HG03135 (cell line): ENCODE measurements around the gene SLC9B2.
A peak's percentile ranks its signal among the peaks of the same experiment; 100 is the strongest.
"Not testable (repeated sequence)": the region's sequence is repeated elsewhere in the genome, so short reads cannot be mapped to it uniquely, and the experiment has no call there.

ENCODE experiments used
- ATAC-seq: cut with Tn5 transposase; IDR thresholded peaks from one replicate; pipeline ENCODE4 v1.9.1; 2021; ENCODE audit warnings: mild to moderate bottlenecking, moderate library complexity; ENCODE audit not compliant: unreplicated experiment

SLC9B2 gene

DNA sequence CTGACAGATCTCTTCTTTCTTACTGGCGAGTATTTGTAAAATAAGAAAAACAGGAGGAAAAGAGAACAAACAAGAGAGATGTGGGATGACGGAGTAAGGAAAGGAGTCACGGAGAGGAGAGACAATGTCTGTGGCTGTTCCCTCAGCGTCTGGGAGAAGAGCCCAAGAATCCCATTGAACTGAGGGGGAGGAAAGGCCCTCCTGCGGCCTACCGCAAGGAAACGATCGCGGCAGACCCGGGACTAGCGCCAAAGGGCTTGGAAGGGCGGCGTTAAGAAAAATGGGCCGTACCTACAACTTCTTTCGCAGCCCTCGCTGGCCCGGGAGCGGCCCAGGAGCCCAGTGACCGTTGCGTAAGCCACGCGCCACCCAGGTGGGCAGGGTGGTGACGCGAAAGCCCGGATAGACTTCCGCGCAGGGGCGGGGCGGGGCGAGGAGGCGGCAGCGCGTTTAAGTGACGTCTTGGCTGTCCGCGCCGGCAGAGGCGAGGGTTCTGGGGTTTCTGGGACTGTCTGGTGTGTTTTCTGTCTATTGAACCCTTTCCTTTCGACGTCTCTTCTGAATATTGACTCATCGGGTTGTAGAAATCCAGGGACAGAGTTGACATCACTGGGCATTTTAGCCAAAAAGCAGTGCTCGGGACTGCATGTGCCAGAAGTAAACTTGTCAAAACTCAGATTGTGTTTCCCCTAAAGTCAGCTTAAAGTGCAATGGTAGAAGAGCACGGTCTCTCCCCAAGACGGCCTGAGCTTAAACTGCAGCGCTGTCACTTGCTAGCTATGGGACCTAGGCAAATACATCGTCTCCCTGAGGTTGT is 57.0 kb downstream of the SLC9B2 start, which contains the start of gene SLC9B1:
Gene SLC9B1 (minus strand): TSS at position 398 of the 817 bp plus-strand sequence. CDS start 27,994 bp downstream, outside the sequence.
- ATAC-seq, result peak; percentile 97

DNA sequence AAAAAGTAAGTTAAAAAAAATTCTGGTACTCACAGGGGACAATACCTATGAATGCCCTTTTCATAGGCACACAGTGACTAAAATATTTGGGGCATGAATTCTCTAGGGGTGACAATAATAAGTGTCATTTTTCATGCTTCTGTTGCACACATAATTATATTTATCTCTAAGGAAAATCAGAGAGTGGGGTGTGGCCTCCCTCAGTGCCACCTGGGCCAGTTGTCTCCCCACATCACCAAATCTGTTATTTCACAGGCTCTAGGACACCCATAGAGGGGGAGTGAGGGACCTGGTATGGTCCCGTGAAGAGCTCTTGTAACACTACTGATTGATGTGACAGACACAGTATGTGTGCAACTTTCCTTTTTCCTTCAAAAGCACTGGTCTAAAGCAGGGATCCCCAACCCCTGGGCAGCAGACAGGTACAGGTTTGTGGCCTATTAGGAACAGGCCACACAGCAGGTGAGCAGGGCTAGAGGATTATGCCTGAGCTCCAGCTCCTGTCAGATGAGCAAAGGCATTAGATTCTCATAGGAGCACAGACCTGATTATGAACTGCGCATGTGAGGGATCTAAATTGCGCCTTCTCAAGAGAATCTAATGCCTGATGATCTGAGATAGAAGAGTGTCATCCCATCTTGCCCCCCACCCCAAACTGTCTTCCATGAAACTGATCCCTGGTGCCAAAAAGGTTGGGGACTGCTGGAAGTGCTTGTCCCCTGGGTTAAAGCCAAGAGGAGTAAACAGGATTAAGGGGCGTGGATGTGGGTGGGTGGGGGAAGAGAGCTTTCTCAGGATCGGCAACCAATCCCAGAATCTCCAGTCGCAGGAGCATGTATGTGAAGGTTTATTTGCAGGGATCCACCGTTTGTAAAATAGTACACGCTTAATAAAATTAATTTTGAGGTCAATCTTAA is 57.9 kb downstream of the SLC9B2 start:
- ATAC-seq, result no peak

DNA sequence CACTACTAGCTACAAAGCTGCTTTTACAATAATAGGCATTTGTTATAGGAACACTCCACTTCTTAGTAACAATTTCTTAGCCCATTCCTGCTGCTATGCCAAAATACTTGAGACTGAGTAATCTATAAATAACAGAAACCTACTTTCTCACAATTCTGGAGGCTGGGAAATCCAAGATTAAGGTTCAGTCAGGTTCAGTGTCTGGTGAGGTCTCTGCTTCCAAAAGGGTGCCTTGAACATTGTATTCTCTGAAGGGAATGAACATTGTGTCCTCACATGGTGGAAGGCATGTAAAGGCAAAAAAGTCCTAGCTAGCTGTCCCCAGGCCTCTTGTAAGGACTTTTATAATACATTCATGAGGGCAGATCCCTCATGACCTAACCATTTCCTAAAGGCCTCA is 64.0 kb downstream of the SLC9B2 start:
- ATAC-seq, result no peak

DNA sequence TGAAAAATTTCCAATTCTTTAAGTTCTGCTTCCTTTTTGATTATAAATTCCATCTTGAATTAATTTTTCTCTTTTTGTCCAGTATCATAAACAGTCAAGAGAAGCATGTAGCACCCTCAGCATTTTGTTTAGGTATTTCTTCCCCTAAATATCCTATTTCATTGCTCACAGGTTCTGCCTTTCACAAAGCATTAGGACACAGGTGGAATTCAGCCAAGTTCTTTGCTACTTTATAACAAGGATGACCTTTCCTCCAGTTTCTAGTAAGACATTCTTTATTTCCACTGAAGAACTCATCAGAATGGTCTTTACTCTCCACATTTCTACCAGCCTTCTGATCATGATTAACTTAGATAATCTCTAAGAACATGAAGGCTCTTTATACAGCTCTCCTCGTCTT is 64.5 kb downstream of the SLC9B2 start:
- no peak for ATAC-seq

DNA sequence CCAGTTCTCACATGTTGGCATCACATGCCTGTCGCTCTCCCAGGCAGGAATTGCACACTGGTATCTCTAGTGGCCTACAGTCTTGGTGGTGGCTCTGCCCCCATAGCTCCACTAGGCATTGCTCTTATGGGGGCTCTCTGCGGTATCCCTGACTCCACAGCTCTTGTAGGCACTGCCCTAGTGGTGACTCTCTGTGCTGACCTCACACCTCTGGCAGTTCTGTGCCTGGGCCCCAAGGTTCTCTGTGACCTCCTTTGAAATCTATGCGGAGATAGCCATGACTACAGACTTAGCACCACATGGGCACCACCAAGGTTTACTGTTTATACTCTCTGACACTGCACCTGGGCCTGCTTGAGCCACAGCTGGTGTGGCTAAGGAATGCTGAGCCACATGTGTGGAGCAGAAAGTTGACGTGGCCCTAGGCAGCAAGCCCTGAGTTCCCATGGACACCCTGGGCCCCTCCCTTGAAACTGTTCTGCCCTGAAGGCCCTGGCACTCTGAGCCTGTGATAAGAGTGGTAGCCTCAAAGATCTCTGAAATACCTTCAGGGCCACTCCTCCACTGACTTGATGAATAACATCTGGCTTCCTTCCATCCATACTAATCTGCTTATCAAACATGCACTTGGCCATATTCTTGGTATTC is 65.1 kb downstream of the SLC9B2 start:
- ATAC-seq, result no peak

DNA sequence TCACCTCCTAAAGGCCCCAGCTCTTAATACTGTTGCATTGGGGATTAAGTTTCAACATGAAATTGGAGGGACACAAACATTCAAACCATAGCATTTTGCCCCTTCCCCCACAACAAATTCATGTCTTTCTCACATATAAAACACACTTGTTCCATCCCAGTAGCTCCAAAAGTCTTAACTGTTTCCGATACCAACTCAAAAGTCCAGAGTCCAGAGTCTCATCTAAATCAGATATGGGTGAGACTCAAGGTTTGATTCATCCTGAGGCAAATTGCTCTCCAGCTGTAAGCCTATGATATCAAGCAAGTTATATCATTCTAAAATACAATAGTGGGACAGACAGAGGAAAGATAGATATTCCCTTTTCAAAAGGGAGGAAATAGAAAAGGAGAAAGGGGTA is 65.8 kb downstream of the SLC9B2 start:
- no peak for ATAC-seq

DNA sequence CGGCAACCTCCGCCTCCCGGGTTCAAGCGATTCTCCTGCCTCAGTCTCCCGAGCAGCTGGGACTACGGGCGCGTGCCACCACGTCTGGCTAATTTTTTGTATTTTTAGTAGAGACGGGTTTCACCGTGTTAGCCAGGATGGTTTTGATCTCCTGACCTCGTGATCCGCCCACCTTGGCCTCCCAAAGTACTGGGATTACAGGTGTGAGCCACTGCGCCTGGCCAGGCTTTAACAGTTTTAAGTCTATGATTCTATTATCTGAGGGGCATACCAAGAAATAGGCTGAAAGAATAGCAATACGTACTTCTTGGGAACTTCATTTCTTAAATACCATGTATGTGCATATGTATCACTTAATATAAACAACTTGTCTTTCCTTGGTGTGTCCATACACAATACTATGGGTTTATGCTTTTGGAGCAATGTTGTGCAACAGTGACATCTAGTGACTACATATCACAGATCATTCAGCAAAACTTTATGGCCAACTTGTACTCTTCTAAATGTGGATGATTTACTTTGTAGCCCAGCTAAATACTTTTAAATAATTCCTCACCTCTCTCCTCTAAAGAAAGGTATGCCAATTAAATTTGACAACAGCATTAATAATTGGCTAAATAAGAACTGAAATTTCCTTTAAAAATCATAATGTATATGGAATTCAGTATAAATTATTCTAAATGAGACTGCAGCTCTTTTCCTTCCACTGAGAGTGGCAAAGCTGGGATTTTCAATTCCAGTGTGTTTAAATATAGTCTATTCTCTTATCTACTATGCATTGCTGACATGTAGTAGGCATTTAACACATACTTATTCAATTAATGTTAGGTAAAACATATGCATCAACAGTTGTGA is 67.5 kb downstream of the SLC9B2 start:
- ATAC-seq, result peak; percentile 79

DNA sequence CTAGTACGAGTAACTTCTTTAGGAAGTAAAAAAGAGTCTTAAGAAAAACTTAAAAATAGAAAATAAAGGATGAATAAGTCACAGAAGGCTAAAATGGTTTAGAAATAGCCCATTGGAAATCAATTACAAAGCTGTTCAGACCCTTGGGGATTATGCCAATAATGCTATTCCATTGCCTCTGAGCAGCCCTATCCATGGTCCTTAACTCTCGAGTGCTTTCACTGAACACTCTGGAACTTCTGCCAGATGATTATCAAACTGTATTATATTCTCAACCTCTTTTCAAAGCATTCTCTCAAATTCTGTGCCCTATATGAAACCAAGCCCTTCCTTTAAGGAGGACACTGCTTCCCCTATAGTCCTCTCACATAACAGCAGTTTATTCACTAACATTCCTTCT is 74.0 kb downstream of the SLC9B2 start:
- no peak for ATAC-seq

DNA sequence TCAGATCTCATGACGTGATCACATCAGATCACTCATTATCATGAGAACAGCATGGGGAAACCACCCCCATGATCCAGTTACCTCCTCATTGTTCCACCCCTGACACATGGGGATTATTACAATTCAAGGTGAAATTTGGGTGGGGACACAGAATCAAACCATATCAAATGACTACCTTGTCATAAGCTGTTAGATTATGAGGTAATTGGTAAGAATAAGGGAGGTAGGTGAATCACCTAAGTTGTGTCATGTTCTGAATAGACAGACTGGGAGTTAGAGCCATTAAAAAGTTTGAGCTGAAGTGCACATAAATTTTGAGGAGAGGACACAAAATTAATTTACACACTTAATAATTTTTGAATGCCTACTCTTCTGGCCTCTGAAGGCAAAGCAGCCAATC is 81.8 kb downstream of the SLC9B2 start:
- no peak for ATAC-seq

DNA sequence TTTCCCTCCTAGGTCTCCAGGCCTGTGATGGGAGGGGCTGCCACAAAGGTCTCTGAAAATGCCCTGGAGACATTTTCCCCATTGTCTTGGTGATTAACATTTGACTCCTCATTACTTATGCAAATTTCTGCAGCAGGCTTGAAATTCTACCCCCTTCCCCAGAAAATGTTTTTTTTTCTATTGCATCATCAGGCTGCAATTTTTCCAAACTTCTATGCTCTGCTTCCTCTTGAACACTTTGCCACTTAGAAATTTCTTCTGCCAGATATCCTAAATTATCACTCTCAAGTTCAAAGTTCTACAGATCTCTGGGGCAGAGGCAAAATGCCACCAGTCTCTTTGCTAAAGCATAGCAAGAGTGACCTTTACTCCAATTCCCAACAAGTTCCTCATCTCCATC is 82.6 kb downstream of the SLC9B2 start:
- not testable (repeated sequence) for ATAC-seq

DNA sequence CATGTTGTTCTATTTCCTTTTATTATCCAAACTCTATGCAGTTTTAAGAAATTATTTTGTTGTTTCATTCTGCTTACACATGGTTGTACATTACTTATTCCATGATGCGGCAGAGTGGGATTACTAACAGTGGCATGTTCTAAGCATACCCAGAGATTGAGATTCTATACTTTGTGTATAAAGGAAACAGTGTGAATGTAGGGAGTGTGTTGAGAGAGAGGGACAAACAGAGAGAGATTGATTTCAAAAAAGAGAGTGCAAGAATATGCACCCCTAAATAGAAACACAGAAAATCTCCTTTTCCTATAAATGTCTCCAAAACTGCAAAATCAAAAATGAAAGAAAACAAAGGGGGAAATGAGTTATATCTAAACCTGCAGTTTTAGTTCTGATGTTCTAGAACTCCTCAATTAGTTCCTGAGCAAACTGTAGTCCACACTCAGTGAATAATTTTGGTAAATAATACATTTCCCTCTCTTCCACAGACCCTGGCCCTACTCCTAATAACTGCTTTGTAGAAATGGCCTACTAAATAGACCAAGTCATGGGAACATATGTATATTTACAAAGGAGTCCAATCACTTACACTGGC is 88.0 kb downstream of the SLC9B2 start:
- no peak for ATAC-seq

DNA sequence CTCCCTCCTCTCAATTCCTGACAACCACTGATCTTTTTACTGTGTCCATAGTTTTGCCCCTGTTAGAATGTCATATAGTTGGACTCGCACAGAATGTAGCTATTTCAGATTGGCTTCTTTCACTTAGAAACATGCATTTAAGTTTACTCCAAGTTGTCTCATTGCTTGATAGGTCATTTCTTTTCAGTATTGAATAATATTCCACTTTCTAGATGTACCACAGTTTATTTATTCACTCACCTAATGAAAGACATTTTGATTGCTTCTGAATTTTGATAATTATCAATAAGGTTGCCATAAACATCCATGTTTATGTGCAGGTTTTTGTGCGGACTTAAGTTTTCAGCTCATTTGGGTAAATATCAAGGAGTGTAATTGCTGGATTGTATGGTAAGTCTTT is 95.6 kb downstream of the SLC9B2 start:
- ATAC-seq, result no peak
